SK-N-SH treated with all-trans-retinoic acid at 6 μM for 48 hours (cell line): ENCODE measurements around the gene GPC3.

ENCODE experiments used
- BACH2 ChIP-seq: fragments of 250-450 bp; sonication (Bioruptor Pico); IDR thresholded peaks from 2 replicates; pipeline ENCODE4 v1.9.0; 2021; ENCODE audit warnings: mild to moderate bottlenecking, borderline replicate concordance
- CREB5 ChIP-seq: fragments of 250-450 bp; sonication (Bioruptor Pico); IDR thresholded peaks from 2 replicates; pipeline ENCODE4 v1.5.1; 2020; ENCODE audit warnings: low read depth, mild to moderate bottlenecking, moderate library complexity
- CSDC2 ChIP-seq: fragments of 250-450 bp; sonication (Bioruptor Pico); IDR thresholded peaks from 2 replicates; pipeline ENCODE4 v1.5.0; 2020; ENCODE audit warnings: mild to moderate bottlenecking, moderate library complexity
- CSRNP3 ChIP-seq: fragments of 250-450 bp; sonication (Bioruptor Pico); IDR thresholded peaks from 2 replicates; pipeline ENCODE4 v1.5.1; 2021; ENCODE audit warnings: mild to moderate bottlenecking, moderate library complexity
- ISL1 ChIP-seq: fragments of 250-450 bp; sonication (Bioruptor Pico); IDR thresholded peaks from 2 replicates; pipeline ENCODE4 v2.1.2; 2022; ENCODE audit warnings: mild to moderate bottlenecking, moderate library complexity
- OSR1 ChIP-seq: fragments of 250-450 bp; sonication (Bioruptor Pico); IDR thresholded peaks from 2 replicates; pipeline ENCODE4 v1.8.0; 2022; ENCODE audit warnings: moderate library complexity, mild to moderate bottlenecking, inconsistent platforms
- PATZ1 ChIP-seq: fragments of 250-450 bp; sonication (Bioruptor Pico); IDR thresholded peaks from 2 replicates; pipeline ENCODE4 v1.8.0; 2020; ENCODE audit warnings: mild to moderate bottlenecking, moderate library complexity, borderline replicate concordance
- RARB ChIP-seq: fragments of 250-450 bp; sonication (Bioruptor Pico); IDR thresholded peaks from 2 replicates; pipeline ENCODE4 v1.8.0; 2021; ENCODE audit warnings: mild to moderate bottlenecking, moderate library complexity
- SNAI2 ChIP-seq: fragments of 250-450 bp; sonication (Bioruptor Pico); IDR thresholded peaks from 2 replicates; pipeline ENCODE4 v1.5.0; 2020; ENCODE audit warnings: mild to moderate bottlenecking, moderate library complexity
- TSHZ2 ChIP-seq: fragments of 250-450 bp; sonication (Bioruptor Pico); IDR thresholded peaks from 2 replicates; pipeline ENCODE4 v1.5.0; 2020; ENCODE audit warnings: mild to moderate bottlenecking, moderate library complexity
- ZFP3 ChIP-seq: fragments of 250-450 bp; sonication (Bioruptor Pico); IDR thresholded peaks from 2 replicates; pipeline ENCODE4 v1.5.0; 2020; ENCODE audit warnings: mild to moderate bottlenecking, moderate library complexity
- ZFP30 ChIP-seq: fragments of 450-650 bp; formaldehyde crosslinking; IDR thresholded peaks from 2 replicates; pipeline ENCODE4 v1.5.0; 2022; ENCODE audit warnings: mild to moderate bottlenecking, moderate library complexity
- ZNF8 ChIP-seq: fragments of 450-650 bp; formaldehyde crosslinking; IDR thresholded peaks from 2 replicates; pipeline ENCODE4 v1.5.0; 2020; ENCODE audit warnings: mild to moderate bottlenecking, moderate library complexity

- TF ChIP-seq BACH2 = no peak
- no peak for TF ChIP-seq ZFP30 (CRISPR knock-in tag)
- no peak for TF ChIP-seq CREB5 (CRISPR knock-in tag)
- TF ChIP-seq PATZ1 = no peak
- no peak for TF ChIP-seq OSR1 (CRISPR knock-in tag)
- TF ChIP-seq ZNF8 (CRISPR knock-in tag) = no peak
- TF ChIP-seq TSHZ2 (CRISPR knock-in tag) = no peak
- no peak for TF ChIP-seq SNAI2
- no peak for TF ChIP-seq ZFP3 (CRISPR knock-in tag)
- TF ChIP-seq CSDC2 (CRISPR knock-in tag) = no peak
- no peak for TF ChIP-seq RARB (CRISPR knock-in tag)
- TF ChIP-seq CSRNP3 = no peak
- no peak for TF ChIP-seq ISL1 (CRISPR knock-in tag)
Observed at GRCh38 chrX:133544115-133544514, 441.3 kb downstream of the GPC3 start.
